GM12878 (cell line): ENCODE data around the gene TUBGCP2. TPM values are rescaled to one million over a fixed set of nuclear protein-coding genes. Genes with fewer than 3 reads are reported as not detected.

Source experiments
- MEF2B ChIP-seq: fragments of 450-650 bp; IDR thresholded peaks from 2 replicates; pipeline ENCODE4 v1.6.1; 2018; ENCODE audit warnings: mild to moderate bottlenecking, moderate library complexity; ENCODE audit not compliant: partially characterized antibody, poor library complexity, severe bottlenecking
- polyA plus RNA-seq, 11 experiments: library from polyadenylated mRNA; depleted of rRNA in 4 of 11; unstranded in 6 of 11; stranded (reverse) in 5 of 11; fragments of >200 nt; fragmentation: Nextera tagmentation in 4 of 11; fragmentation: Illumina TruSeq in 1 of 11; extraction: Ambion mirVana in 4 of 11; extraction: Trizol in 1 of 11; gene quantifications; 1 replicate in 1 of 11; 2 replicates in 10 of 11; pipeline versions ENCODE4 v1.2.1 to v1.2.3, GENCODE V29; 2011 to 2016; ENCODE audit warnings: inconsistent platforms in 2 of 11, missing spikeins in 2 of 11, low read depth in 1 of 11
- total RNA-seq, 4 experiments: library from RNA; depleted of rRNA in 3 of 4; stranded (reverse); fragments of >200 nt in 3 of 4; fragmentation: Illumina TruSeq in 1 of 4; extraction: Trizol in 1 of 4; gene quantifications; 2 replicates each; pipeline versions ENCODE4 v1.2.1 to v1.2.3, GENCODE V29; 2013 to 2021
- TF ChIP-seq, protein P1 (sequence below): fragments of 450-650 bp; IDR thresholded peaks from 2 replicates; pipeline ENCODE4 v1.6.1; 2017; ENCODE audit warnings: antibody characterized with exemption, mild to moderate bottlenecking, moderate library complexity
- TF ChIP-seq, protein P2 (sequence below): fragments of 450-650 bp; formaldehyde crosslinking; IDR thresholded peaks from 2 replicates; pipeline ENCODE4 v1.4.0; 2020; ENCODE audit warnings: mild to moderate bottlenecking, moderate library complexity

The TUBGCP2 gene
- total and polyA plus RNA-seq, 10 of the 15 experiments (the other 5 are each of a cell fraction or from before 2014, with no cell fraction given) = 4.8 to 47.1 (median 34.7) TPM

DNA sequence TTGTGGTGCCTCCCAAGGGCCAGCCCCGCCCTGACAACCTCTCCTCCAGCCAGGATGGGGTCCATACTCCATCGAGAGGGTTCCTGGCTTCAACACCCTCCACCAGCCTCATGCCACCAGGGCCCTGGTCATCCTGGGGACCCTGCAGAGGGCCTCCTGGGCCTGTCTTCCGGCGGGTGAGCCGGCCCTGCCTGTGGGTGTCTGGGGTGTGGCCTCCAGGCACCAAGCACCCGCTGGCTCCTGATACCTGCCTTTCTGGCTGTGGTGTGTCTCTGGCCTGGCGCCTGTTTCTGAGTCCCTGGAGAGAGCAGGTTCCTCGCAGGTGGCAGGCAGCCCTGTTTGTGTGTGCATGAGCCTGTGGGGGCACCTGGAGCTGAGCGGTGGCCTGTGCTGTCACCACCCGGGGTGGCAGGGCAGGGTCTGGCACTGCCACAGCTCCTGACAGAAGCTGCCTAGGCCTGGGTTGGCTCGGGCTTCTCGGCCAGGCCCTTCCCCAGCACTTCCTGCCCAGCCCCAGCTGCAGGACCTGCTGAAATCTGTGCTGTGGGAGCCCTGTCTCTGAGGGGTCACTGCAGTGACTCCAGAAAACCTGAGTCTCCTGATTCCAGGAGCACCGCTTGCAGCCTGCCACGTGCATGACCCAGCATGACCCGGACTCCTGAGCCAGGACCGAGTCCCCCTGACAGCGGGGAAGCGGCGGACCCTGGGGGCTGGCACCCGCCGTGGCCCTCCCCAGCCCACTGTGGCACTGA, 50.4 kb downstream of the TUBGCP2 start (continued):
- TF ChIP-seq, protein P1, sequence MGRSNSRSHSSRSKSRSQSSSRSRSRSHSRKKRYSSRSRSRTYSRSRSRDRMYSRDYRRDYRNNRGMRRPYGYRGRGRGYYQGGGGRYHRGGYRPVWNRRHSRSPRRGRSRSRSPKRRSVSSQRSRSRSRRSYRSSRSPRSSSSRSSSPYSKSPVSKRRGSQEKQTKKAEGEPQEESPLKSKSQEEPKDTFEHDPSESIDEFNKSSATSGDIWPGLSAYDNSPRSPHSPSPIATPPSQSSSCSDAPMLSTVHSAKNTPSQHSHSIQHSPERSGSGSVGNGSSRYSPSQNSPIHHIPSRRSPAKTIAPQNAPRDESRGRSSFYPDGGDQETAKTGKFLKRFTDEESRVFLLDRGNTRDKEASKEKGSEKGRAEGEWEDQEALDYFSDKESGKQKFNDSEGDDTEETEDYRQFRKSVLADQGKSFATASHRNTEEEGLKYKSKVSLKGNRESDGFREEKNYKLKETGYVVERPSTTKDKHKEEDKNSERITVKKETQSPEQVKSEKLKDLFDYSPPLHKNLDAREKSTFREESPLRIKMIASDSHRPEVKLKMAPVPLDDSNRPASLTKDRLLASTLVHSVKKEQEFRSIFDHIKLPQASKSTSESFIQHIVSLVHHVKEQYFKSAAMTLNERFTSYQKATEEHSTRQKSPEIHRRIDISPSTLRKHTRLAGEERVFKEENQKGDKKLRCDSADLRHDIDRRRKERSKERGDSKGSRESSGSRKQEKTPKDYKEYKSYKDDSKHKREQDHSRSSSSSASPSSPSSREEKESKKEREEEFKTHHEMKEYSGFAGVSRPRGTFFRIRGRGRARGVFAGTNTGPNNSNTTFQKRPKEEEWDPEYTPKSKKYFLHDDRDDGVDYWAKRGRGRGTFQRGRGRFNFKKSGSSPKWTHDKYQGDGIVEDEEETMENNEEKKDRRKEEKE = no peak
- TF ChIP-seq MEF2B = no peak
- TF ChIP-seq, protein P2, sequence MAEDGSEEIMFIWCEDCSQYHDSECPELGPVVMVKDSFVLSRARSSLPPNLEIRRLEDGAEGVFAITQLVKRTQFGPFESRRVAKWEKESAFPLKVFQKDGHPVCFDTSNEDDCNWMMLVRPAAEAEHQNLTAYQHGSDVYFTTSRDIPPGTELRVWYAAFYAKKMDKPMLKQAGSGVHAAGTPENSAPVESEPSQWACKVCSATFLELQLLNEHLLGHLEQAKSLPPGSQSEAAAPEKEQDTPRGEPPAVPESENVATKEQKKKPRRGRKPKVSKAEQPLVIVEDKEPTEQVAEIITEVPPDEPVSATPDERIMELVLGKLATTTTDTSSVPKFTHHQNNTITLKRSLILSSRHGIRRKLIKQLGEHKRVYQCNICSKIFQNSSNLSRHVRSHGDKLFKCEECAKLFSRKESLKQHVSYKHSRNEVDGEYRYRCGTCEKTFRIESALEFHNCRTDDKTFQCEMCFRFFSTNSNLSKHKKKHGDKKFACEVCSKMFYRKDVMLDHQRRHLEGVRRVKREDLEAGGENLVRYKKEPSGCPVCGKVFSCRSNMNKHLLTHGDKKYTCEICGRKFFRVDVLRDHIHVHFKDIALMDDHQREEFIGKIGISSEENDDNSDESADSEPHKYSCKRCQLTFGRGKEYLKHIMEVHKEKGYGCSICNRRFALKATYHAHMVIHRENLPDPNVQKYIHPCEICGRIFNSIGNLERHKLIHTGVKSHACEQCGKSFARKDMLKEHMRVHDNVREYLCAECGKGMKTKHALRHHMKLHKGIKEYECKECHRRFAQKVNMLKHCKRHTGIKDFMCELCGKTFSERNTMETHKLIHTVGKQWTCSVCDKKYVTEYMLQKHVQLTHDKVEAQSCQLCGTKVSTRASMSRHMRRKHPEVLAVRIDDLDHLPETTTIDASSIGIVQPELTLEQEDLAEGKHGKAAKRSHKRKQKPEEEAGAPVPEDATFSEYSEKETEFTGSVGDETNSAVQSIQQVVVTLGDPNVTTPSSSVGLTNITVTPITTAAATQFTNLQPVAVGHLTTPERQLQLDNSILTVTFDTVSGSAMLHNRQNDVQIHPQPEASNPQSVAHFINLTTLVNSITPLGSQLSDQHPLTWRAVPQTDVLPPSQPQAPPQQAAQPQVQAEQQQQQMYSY (CRISPR knock-in tag) = no peak
- TF ChIP-seq, all 136 proteins: peak for 0
